Spleen (tissue), 11 donors: ENCODE data around the gene AMBRA1. TPM values are rescaled to one million over a fixed set of nuclear protein-coding genes. Genes with fewer than 3 reads are reported as not detected.
"Not testable (repeated sequence)": the region's sequence is repeated elsewhere in the genome, so short reads cannot be mapped to it uniquely, and the experiment has no call there.

Source experiments
- DNase-seq: peaks from one replicate; pipeline ENCODE4 v3.0.0-alpha.2; 2020
- H3K27ac ChIP-seq, 8 donors: fragments of 200-600 bp; sonication (generic) in 7 of 8; 1 replicate in 4 of 8; 2 replicates in 4 of 8; pipeline versions ENCODE4 v1.5.0 to v1.8.0; 2016 to 2021; ENCODE audit warnings: inconsistent platforms in 4 of 8, mild to moderate bottlenecking in 4 of 8, moderate library complexity in 1 of 8
- H3K27me3 ChIP-seq, 7 donors: fragments of 200-600 bp; sonication (generic) in 6 of 7; replicated peaks in 1 of 7; 1 replicate in 4 of 7; 2 replicates in 3 of 7; pipeline versions ENCODE4 v1.5.0 to v1.8.0; 2016 to 2021; ENCODE audit warnings: inconsistent platforms in 3 of 7, mild to moderate bottlenecking in 1 of 7
- H3K36me3 ChIP-seq, 6 donors: fragments of 200-600 bp; sonication (generic) in 5 of 6; 1 replicate in 4 of 6; 2 replicates in 2 of 6; pipeline versions ENCODE4 v1.5.0 to v1.8.0; 2016 to 2021; ENCODE audit warnings: inconsistent platforms in 2 of 6
- H3K4me1 ChIP-seq, 6 donors: fragments of 200-600 bp; sonication (generic) in 5 of 6; 1 replicate in 3 of 6; 2 replicates in 3 of 6; pipeline versions ENCODE4 v1.5.0 to v1.8.0; 2016 to 2021; ENCODE audit warnings: inconsistent platforms in 3 of 6
- H3K4me3 ChIP-seq, 8 donors: fragments of 200-600 bp; sonication (generic) in 7 of 8; 1 replicate in 4 of 8; 2 replicates in 4 of 8; pipeline versions ENCODE4 v1.5.0 to v1.8.0; 2016 to 2021; ENCODE audit warnings: inconsistent platforms in 4 of 8, mild to moderate bottlenecking in 4 of 8, moderate library complexity in 2 of 8
- H3K9me3 ChIP-seq, 8 donors: fragments of 200-600 bp; sonication (generic) in 7 of 8; 1 replicate in 4 of 8; 2 replicates in 4 of 8; pipeline versions ENCODE4 v1.5.0 to v1.8.0; 2016 to 2021; ENCODE audit warnings: inconsistent platforms in 4 of 8
- CTCF ChIP-seq, 11 experiments: fragments of 200-600 bp in 7 of 11; fragments of 450-650 bp in 4 of 11; sonication (generic) in 4 of 11; IDR thresholded peaks in 8 of 11; conservative IDR thresholded peaks in 3 of 11; 1 replicate in 7 of 11; 2 replicates in 4 of 11; pipeline versions ENCODE4 v1.4.0 to v1.8.0; 2016 to 2021; ENCODE audit warnings: antibody characterized with exemption in 11 of 11, inconsistent platforms in 4 of 11, mild to moderate bottlenecking in 1 of 11
- POLR2A ChIP-seq, 3 donors: fragments of 450-650 bp; IDR thresholded peaks; one replicate each; pipeline ENCODE4 v1.5.1; 2017; ENCODE audit warnings: antibody characterized with exemption in 3 of 3, mild to moderate bottlenecking in 1 of 3
- POLR2AphosphoS5 ChIP-seq, 3 donors: sonication (generic); formaldehyde crosslinking; IDR thresholded peaks; one replicate each; pipeline ENCODE4 v1.5.1; 2017; ENCODE audit warnings: antibody characterized with exemption in 3 of 3
- WGBS, 5 donors: extraction: QIAGEN DNeasy Blood & Tissue Kit in 3 of 5; methylation state at CpG; one replicate each; pipeline versions ENCODE4 v1.1.5 to v1.1.7; 2013 to 2018; 5-methylcytosine and 5-hydroxymethylcytosine counted together
- intact Hi-C: fragments of 100-400 bp; cut with DNase I; formaldehyde crosslinking; loops from one replicate; pipeline ENCODE4 v1.15.0; 2023; ENCODE audit warnings: low total_unique reads
- polyA plus RNA-seq, 3 donors: library from polyadenylated mRNA; stranded (reverse); fragments of 200-250 nt; gene quantifications; one replicate each; pipeline ENCODE4 v1.2.1, GENCODE V29; 2013
- total RNA-seq, 7 donors: library from RNA; depleted of rRNA in 3 of 7; stranded (reverse); fragments of >200 nt in 3 of 7; fragmentation: NEBNext Ultra II Directional in 4 of 7; extraction: Animal tissue kit (Norgen Biotek cat#: 25700) in 4 of 7; gene quantifications; one replicate each; pipeline versions ENCODE4 v1.1.0 to v1.2.1, GENCODE V29; 2016 to 2021
- donor health status: healthy with polysubstance abuse.
- donor health status: DM: no; HTN: no; CAD: no; lungs with moderate emphysema.
- donor health status: DM: no; HTN: no; CAD: no.
- donor health status: Bipolar disorder and iron deficiency.
- donor health status: healthy.
- donor health status: DM: no; HTN: no; CAD: no.
- donor health status: DM: yes; HTN: yes; CAD: no.

Gene AMBRA1
- total and polyA plus RNA-seq, 10 donors, result 3.6 to 54.6 (median 37.7) TPM

GRCh38 chr11:46521961-46522681, 71.7 kb downstream of the AMBRA1 start:
- no peak for TF ChIP-seq CTCF (IDR thresholded peaks at IDR 0.05 in 8 of 11, conservative IDR thresholded peaks at IDR 0.05 in 3 of 11)
- H3K9me3 ChIP-seq, result peaks cover 0 to 12% (median 7%) of the 10 kb centered on the region in 8 donors
- WGBS, 5 donors, result 50 to 71% (median 55%) methylated on average over 4 of the region's 4 CpGs
- H3K4me1 ChIP-seq, result peaks cover 0 to 68% (median 30%) of the 10 kb centered on the region in 6 donors
- H3K27ac ChIP-seq, result peak overlapping the region in 1 of 8 donors; percentile 1
- no peaks in the 10 kb centered on the region for H3K36me3 ChIP-seq
- intact Hi-C loops, result no loop called here
- no peak for DNase-seq
- no peak overlapping the region for H3K4me3 ChIP-seq
- no peaks in the 10 kb centered on the region for H3K27me3 ChIP-seq

DNA sequence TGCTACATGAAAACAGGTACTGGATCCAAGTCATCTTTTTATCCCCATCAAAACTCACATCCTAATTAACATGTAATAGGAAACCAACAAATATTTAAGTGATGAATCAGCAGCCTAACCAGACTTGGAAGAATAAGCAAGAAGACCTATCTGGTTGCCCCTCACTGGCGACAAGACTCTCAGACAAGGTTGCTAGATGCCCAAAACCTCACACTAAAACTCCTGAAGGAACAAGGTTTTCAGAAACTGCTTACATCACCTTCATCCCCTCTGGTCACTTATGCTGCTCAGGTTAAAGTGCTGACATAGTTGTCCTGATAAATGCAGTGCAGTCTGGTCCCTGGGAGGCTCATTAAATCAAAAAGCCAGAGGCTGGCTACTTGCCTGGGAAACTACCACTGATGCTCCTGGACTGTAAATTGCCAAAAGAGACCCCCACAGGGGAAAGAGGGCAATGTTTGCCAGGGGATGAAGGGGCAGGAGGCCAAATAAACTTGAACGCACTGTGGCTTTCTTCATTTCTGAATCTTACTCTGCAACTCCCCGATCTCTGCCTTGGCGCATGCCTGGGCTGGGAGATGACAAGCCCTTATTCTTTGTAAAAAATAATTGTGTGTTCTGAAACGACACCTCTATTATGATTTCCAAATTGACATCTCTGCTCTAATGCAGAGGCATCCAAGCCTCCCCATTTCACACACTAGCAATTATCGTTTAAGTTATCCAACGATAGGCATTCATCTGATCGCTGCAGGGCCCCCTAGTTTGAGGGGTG, 72.7 kb downstream of the AMBRA1 start:
- intact Hi-C loops, result no loop called here
- peaks cover 0 to 63% (median 30%) of the 10 kb centered on the region in 6 donors for H3K4me1 ChIP-seq
- 90 to 97% (median 95%) methylated on average over 8 of the region's 8 CpGs for WGBS, 5 donors
- DNase-seq, result no peak
- H3K36me3 ChIP-seq, result no peaks in the 10 kb centered on the region
- H3K27ac ChIP-seq, result peak overlapping the region in 1 of 8 donors; percentile 1
- peaks cover 0 to 2% (median 0%) of the 10 kb centered on the region in 8 donors for H3K9me3 ChIP-seq
- TF ChIP-seq CTCF (IDR thresholded peaks at IDR 0.05 in 8 of 11, conservative IDR thresholded peaks at IDR 0.05 in 3 of 11) (no peak), POLR2AphosphoS5 (IDR thresholded peaks at IDR 0.05) (no peak), POLR2A (IDR thresholded peaks at IDR 0.05) (no peak)
- no peaks in the 10 kb centered on the region for H3K27me3 ChIP-seq
- no peak overlapping the region for H3K4me3 ChIP-seq

DNA sequence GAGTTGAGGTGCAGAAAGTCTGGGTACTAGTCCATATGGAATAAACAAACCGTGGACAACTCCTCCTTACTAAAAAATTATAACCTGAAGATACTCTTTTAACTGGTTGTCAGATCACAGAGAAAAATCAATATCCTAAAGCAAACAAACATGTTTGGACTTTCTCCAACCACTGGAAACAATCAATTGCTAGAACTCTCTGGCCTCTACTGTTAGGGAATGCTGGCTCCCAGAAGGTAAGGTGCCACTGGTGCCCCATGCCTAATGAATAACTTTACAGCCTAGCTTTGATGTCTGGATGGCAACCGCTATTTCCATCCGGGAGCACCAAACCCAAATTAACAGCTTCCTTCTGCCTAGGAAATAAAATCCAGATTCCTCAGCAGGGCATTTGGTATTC, 74.5 kb downstream of the AMBRA1 start:
- H3K36me3 ChIP-seq, result peaks cover 0 to 14% (median 0%) of the 10 kb centered on the region in 6 donors
- H3K4me1 ChIP-seq, result peaks cover 0 to 62% (median 30%) of the 10 kb centered on the region in 6 donors
- H3K27me3 ChIP-seq, result no peaks in the 10 kb centered on the region
- no peak for DNase-seq
- 76 to 98% (median 96%) methylated on average over 3 of the region's 3 CpGs for WGBS, 5 donors
- H3K27ac ChIP-seq, result peak overlapping the region in 4 of 8 donors; percentile 11 to 49 (median 34)
- intact Hi-C loops, result no loop called here
- H3K4me3 ChIP-seq, result no peak overlapping the region
- H3K9me3 ChIP-seq, result no peaks in the 10 kb centered on the region
- no peak for TF ChIP-seq CTCF (IDR thresholded peaks at IDR 0.05 in 8 of 11, conservative IDR thresholded peaks at IDR 0.05 in 3 of 11)

- 61 to 86% (median 75%) methylated on average over 7 of the region's 7 CpGs for WGBS, 5 donors
- H3K4me3 ChIP-seq, DNase-seq, intact Hi-C loops, H3K27me3 ChIP-seq, H3K9me3 ChIP-seq: not testable (repeated sequence)
- Histone ChIP-seq H3K27ac (peak overlapping the region in 6 of 8 donors; percentile 11 to 49 (median 22)), H3K36me3 (peaks cover 0 to 15% (median 0%) of the 10 kb centered on the region in 6 donors), H3K4me1 (peaks cover 0 to 62% (median 34%) of the 10 kb centered on the region in 6 donors)
- peak in 1 of 3 donors; percentile 17 for TF ChIP-seq POLR2AphosphoS5 (IDR thresholded peaks at IDR 0.05)
Observed at GRCh38 chr11:46518928-46519327, 74.9 kb downstream of the AMBRA1 start.
